22Rv1 (cell line): ENCODE data around the gene KIRREL2.

Source experiments
- H3K27ac ChIP-seq: fragments of 450-650 bp; 2 replicates; pipeline ENCODE4 v1.5.1; 2017
- CTCF ChIP-seq: fragments of 450-650 bp; IDR thresholded peaks from 2 replicates; pipeline ENCODE4 v1.5.1; 2017; ENCODE audit warnings: mild to moderate bottlenecking
- ZFX ChIP-seq: fragments of 450-650 bp; IDR thresholded peaks from 2 replicates; pipeline ENCODE4 v1.6.1; 2017; ENCODE audit warnings: antibody characterized with exemption, borderline replicate concordance

KIRREL2 gene

GRCh38 chr19:35895911-35896642 lies 39.4 kb downstream of the KIRREL2 start:
- TF ChIP-seq ZFX (no peak), CTCF (no peak)
- H3K27ac ChIP-seq, result no peak overlapping the region

- TF ChIP-seq CTCF (no peak), ZFX (no peak)
These were observed 39.9 kb downstream of the KIRREL2 start for GRCh38 chr19:35896643-35897040.

GRCh38 chr19:35897706-35898451 lies 41.2 kb downstream of the KIRREL2 start:
- no peak overlapping the region for H3K27ac ChIP-seq

More at GRCh38 chr19:35896643-35897040, 39.9 kb downstream of the KIRREL2 start:
- H3K27ac ChIP-seq, result no peak overlapping the region

GRCh38 chr19:35898499-35898809 lies 41.7 kb downstream of the KIRREL2 start:
- peak overlapping the region; percentile 73 for H3K27ac ChIP-seq
- TF ChIP-seq CTCF, result no peak
- no peak for TF ChIP-seq ZFX

More at GRCh38 chr19:35897706-35898451, 41.2 kb downstream of the KIRREL2 start:
- no peak for TF ChIP-seq ZFX

GRCh38 chr19:35899547-35900214 lies 43.0 kb downstream of the KIRREL2 start:
- H3K27ac ChIP-seq, result peak overlapping the region; percentile 73
- TF ChIP-seq ZFX, result no peak
- no peak for TF ChIP-seq CTCF

- peak overlapping the region; percentile 73; the same call in 1 of the 2 replicates for H3K27ac ChIP-seq
These were observed 44.4 kb downstream of the KIRREL2 start for GRCh38 chr19:35901055-35901644.

More at GRCh38 chr19:35901055-35901644, 44.4 kb downstream of the KIRREL2 start:
- no peak for TF ChIP-seq ZFX
- TF ChIP-seq CTCF, result no peak
